ENCODE measurements around the gene PRKD2.

Gene PRKD2

DNA sequence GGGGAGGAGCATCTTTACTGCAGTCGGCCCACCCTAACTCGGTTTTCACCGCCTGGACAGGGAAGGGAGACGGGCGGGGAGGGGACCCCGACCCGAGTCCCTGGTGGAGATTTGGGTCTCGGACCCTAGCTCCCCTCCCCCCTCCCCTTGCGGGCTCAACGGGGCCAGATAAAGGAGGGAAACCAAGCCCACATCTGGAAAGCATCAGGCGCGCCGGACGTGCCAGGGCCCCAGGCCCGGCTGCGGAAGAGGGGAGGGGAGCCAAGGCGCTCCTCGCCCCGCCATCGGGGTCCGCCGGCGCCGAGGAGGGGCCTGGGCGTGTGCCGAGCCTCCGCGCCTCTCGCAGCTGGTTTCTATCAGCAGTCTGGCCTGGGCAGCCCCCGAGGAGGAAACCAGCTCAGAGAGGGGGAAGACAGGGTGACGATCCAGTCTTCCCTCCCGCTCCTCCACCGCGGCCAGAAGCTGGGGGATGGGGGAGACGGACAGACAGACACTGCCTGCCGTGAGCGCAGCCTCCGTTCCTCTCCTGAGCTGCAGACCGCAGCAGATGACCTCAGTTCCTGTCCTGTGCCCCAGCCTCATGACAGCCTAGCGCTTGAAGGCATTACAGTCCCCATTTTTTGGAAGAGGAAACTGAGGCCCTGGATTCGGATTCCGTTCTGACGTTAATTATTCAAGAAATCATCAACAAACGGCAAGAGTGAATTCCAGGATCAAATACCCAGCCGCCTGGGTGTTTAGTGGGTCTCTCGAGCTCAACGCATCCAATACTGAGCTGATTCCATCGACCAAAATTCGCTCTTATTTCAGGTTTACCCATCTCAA, 77.3 kb downstream of the PRKD2 start:
- TF ChIP-seq, protein P1, sequence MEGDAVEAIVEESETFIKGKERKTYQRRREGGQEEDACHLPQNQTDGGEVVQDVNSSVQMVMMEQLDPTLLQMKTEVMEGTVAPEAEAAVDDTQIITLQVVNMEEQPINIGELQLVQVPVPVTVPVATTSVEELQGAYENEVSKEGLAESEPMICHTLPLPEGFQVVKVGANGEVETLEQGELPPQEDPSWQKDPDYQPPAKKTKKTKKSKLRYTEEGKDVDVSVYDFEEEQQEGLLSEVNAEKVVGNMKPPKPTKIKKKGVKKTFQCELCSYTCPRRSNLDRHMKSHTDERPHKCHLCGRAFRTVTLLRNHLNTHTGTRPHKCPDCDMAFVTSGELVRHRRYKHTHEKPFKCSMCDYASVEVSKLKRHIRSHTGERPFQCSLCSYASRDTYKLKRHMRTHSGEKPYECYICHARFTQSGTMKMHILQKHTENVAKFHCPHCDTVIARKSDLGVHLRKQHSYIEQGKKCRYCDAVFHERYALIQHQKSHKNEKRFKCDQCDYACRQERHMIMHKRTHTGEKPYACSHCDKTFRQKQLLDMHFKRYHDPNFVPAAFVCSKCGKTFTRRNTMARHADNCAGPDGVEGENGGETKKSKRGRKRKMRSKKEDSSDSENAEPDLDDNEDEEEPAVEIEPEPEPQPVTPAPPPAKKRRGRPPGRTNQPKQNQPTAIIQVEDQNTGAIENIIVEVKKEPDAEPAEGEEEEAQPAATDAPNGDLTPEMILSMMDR (IDR thresholded peaks at IDR 0.05; ENCODE audit: extremely low read depth, insufficient read depth, missing control alignments) = no peak
- peak; percentile 64 for DNase-seq (ENCODE audit: low spot score)
- in situ Hi-C loops (cut with MboI; ENCODE audit: low pct_unique_long_range_greater_than_20kb, low sequenced_read_pairs, unreplicated experiment) = no loop called here

GRCh38 chr19:46637224-46637623, 79.7 kb downstream of the PRKD2 start:
- TF ChIP-seq, protein P1 (IDR thresholded peaks at IDR 0.05; ENCODE audit: extremely low read depth, insufficient read depth, missing control alignments) = no peak
- DNase-seq (ENCODE audit: low spot score) = no peak
- in situ Hi-C loops (cut with MboI; ENCODE audit: low pct_unique_long_range_greater_than_20kb, low sequenced_read_pairs, unreplicated experiment) = no loop called here

DNA sequence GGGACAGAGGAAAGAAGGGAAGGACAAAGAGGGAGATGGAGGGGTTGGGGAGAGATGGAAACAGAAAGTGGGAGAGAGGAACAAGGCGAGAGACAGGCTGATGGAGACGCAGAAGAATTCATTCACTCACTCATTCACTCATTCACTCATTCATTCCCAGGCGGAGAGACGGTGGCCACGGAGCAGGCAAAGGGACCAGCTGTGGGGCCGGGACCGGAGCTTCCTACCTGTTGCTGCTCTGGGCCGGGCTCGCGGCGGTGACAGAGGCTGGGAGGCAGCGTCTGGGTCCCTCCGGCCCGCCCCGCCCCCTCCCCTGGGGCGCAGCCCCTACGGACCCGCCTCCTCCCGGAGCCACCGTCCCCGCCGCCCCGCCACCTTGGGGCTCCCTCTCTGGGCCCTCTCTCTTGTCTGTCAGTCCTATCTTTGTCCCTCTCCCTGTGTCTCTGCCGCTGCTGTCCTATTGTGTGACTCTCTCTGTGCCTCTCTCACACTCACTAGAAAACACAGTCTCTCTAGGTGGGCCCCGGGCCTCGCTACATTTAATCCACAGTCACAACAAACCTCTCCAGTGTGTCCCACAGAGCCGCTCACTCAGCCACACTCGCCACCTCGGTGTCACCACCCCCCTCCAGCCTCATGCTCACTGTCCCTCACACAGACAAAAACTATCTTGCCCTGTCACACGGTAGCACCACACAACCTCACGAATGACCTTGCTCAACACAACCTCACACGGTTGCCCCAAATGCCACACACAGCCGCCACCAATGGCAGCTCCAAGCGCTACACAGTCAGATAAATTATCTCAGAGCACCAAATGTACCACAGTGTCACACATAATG, 80.8 kb downstream of the PRKD2 start, which contains the start of gene GNG8:
Gene GNG8, minus strand, starts transcription at position 283 of the 842 bp plus-strand sequence. CDS start 1,520 bp downstream, outside the sequence.
- in situ Hi-C loops (cut with MboI; ENCODE audit: low pct_unique_long_range_greater_than_20kb, low sequenced_read_pairs, unreplicated experiment) = no loop called here
- no peak for DNase-seq (ENCODE audit: low spot score)
- TF ChIP-seq, protein P1 (IDR thresholded peaks at IDR 0.05; ENCODE audit: extremely low read depth, insufficient read depth, missing control alignments) = no peak

- TF ChIP-seq, protein P1 (IDR thresholded peaks at IDR 0.05; ENCODE audit: extremely low read depth, insufficient read depth, missing control alignments) = no peak
- DNase-seq (ENCODE audit: low spot score) = no peak
- in situ Hi-C loops (cut with MboI; ENCODE audit: low pct_unique_long_range_greater_than_20kb, low sequenced_read_pairs, unreplicated experiment) = no loop called here
Measured at GRCh38 chr19:46634656-46635218, 82.2 kb downstream of the PRKD2 start.

- TF ChIP-seq, protein P1 (IDR thresholded peaks at IDR 0.05; ENCODE audit: extremely low read depth, insufficient read depth, missing control alignments) = no peak
- DNase-seq (ENCODE audit: low spot score) = peak; percentile 97
- in situ Hi-C loops (cut with MboI; ENCODE audit: low pct_unique_long_range_greater_than_20kb, low sequenced_read_pairs, unreplicated experiment) = no loop called here
Measured at GRCh38 chr19:46634045-46634655, 82.8 kb downstream of the PRKD2 start.

- in situ Hi-C loops (cut with MboI; ENCODE audit: low pct_unique_long_range_greater_than_20kb, low sequenced_read_pairs, unreplicated experiment) = no loop called here
Measured at GRCh38 chr19:46633130-46633529, 83.8 kb downstream of the PRKD2 start.

More at GRCh38 chr19:46633130-46633529, 83.8 kb downstream of the PRKD2 start:
- DNase-seq (ENCODE audit: low spot score) = no peak
- TF ChIP-seq, protein P1 (IDR thresholded peaks at IDR 0.05; ENCODE audit: extremely low read depth, insufficient read depth, missing control alignments) = no peak

Measured in GM13977 (cell line).